Skeletal muscle tissue (tissue), 4 donors: ENCODE measurements around the gene NEBL. TPM values are rescaled to one million over a fixed set of nuclear protein-coding genes. Genes with fewer than 3 reads are reported as not detected.

Experiments used
- H3K27ac ChIP-seq: one replicate; pipeline ENCODE4 v1.7.0; 2013; ENCODE audit warnings: mild to moderate bottlenecking, low read depth, low read length, inconsistent platforms
- H3K27me3 ChIP-seq, 3 donors: one replicate each; pipeline ENCODE4 v1.7.0; 2013; ENCODE audit warnings: low read length in 3 of 3; ENCODE audit not compliant: control insufficient read depth in 3 of 3, insufficient read depth in 3 of 3
- H3K36me3 ChIP-seq, 3 donors: one replicate each; pipeline ENCODE4 v1.7.0; 2013; ENCODE audit warnings: low read length in 3 of 3; ENCODE audit not compliant: control insufficient read depth in 3 of 3, insufficient read depth in 3 of 3
- H3K4me1 ChIP-seq, 3 donors: one replicate each; pipeline ENCODE4 v1.7.0; 2013; ENCODE audit warnings: low read length in 3 of 3, mild to moderate bottlenecking in 3 of 3; ENCODE audit not compliant: control insufficient read depth in 3 of 3, insufficient read depth in 3 of 3
- H3K4me3 ChIP-seq, 3 donors: one replicate each; pipeline ENCODE4 v1.7.0; 2013; ENCODE audit warnings: low read length in 3 of 3
- H3K9ac ChIP-seq, 3 donors: one replicate each; pipeline ENCODE4 v1.7.0; 2013; ENCODE audit warnings: low read length in 3 of 3, mild to moderate bottlenecking in 3 of 3, moderate library complexity in 2 of 3, low read depth in 1 of 3
- H3K9me3 ChIP-seq, 3 donors: one replicate each; pipeline ENCODE4 v1.7.0; 2013; ENCODE audit warnings: low read length in 3 of 3; ENCODE audit not compliant: control insufficient read depth in 3 of 3
- total RNA-seq: library from RNA; depleted of rRNA; stranded (reverse); fragments of >200 nt; gene quantifications from one replicate; pipeline ENCODE4 v1.2.3, GENCODE V29; 2014
- donor health status: Osteomylitis.

The NEBL gene
- total RNA-seq, 1 donor from 2014 or later = 6.8 TPM

DNA sequence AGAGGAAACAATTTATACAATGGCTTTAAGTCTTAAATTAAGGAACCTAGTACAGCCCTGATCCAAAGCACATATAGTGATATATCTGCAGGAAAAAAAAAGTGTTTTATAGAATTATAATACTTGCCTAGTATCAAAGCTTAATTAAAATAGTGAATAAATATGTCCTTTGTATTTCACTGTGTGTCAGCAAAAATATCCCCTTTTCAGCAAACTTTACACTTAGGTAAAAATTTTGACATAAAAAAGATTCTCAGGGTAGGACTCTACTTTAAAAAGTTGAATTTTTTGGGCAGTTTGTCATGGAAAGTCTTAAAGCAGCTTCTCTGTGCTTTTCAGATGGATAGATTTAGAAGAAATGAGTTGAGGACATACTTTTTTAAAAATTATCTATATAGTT, 12.7 kb upstream of the NEBL start:
- no peaks in the 10 kb centered on the region for H3K9me3 ChIP-seq
- no peaks in the 10 kb centered on the region for H3K27me3 ChIP-seq
- no peaks in the 10 kb centered on the region for H3K36me3 ChIP-seq
- no peak overlapping the region for H3K27ac ChIP-seq
- no peak overlapping the region for H3K4me3 ChIP-seq
- no peaks in the 10 kb centered on the region for H3K4me1 ChIP-seq
- H3K9ac ChIP-seq = no peak overlapping the region

DNA sequence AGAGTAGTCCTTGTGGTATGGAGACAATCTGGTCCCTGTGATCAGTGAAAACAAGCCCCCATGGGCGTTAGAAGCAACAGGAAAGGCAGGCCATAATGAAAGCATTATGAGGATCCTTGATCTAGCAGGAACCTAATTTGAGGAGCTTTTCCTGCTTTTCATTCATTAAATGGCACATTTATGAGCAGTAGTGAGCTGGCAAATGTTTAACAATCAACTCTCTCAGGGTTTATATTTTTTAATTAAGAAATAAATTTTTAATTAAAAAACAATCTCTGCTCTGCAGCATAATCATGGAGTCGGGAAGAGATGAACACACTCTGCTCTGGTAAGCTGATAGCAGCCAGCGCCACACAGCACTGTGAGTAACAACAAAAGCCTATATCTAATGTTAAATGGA, 11.3 kb upstream of the NEBL start:
- no peaks in the 10 kb centered on the region for H3K27me3 ChIP-seq
- H3K4me3 ChIP-seq = no peak overlapping the region
- no peaks in the 10 kb centered on the region for H3K4me1 ChIP-seq
- H3K9me3 ChIP-seq = no peaks in the 10 kb centered on the region
- H3K36me3 ChIP-seq = no peaks in the 10 kb centered on the region
- H3K27ac ChIP-seq = no peak overlapping the region
- no peak overlapping the region for H3K9ac ChIP-seq

DNA sequence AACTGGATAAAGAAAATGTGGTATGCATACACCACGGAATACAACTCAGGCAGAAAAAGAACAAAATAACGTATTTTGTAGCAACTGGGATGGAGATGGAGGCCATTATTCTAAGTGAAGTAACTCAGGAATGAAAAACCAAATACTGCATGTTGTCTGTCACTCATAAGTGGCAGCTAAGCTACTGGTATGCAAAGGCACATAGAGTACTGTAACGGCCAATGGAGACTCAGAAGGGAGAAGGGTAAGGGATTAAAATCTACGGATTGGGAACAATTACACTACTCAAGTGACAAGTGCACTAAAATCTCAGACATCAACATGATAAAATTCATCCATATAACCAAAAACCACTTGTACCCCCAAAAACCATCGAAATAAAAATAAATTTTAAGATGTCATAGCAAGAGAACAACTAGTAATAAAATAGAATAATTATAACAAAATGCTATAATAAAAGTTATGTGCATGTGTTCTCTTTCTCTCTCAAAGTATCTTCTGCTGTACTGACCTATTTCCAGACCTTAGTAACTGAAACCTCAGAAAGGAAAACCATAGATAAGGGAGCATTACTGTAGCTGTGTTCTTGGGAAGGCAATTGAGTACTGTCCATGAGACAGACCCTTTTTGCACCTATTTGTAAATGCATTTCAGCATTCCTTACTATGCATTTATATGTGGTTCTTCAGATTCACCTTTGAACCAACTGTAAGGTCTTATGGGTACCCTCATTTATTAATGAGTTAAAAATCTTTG, 6.7 kb upstream of the NEBL start:
- no peak overlapping the region for H3K27ac ChIP-seq
- no peaks in the 10 kb centered on the region for H3K4me1 ChIP-seq
- no peaks in the 10 kb centered on the region for H3K36me3 ChIP-seq
- no peak overlapping the region for H3K4me3 ChIP-seq
- H3K9me3 ChIP-seq = no peaks in the 10 kb centered on the region
- H3K27me3 ChIP-seq = no peaks in the 10 kb centered on the region
- no peak overlapping the region for H3K9ac ChIP-seq

DNA sequence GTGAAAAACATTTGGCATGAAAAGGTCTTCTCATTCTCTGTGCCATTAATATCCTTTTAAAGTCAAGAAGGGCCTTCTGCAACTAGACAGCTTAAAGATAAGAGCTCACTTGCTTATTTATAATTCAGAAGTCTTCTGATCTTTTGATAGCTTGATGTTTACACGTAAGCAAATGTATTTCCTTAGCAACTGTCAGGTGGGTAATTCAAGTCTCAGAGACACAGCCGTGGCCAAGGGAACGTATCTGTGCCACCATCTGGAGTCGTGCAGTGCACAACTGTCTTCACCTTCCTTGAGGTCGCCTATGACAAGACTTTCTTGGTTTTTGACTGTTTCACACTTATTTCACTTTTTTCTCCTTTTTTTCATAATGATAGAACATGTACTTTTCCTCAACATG, 4.0 kb upstream of the NEBL start:
- H3K4me1 ChIP-seq = no peaks in the 10 kb centered on the region

DNA sequence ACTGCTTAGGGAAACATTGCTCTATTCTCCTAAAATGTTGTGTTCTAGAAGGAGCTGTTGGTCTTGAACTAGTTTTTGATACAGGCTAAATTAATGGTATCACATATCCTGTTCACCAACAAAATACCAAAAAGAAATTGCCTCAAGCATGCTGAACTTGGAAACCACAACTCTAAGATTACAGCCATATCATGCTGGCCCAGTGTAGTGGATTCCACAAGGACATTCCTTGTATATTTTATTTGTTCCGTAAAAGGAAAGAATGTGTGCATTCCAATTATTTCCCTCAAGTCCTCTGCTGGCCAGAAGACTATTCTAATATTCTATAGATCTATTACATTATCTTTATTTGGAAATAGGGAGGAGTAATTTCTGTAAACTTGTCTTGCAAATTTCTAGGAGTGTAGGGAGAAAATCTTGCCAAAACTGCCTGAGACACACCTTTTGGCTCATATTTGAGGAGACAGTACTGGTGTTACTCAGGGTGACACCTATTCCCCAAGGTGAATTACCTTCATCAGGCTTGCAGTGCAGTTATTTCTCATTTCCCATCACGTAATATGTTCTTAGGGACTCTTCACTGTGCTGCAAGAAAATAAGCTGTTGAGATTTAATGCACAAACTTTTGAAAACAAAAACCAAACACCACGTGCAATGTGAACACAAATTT, 1.9 kb upstream of the NEBL start:
- H3K27ac ChIP-seq = no peak overlapping the region
- H3K4me3 ChIP-seq = no peak overlapping the region
- H3K9ac ChIP-seq = no peak overlapping the region
- H3K27me3 ChIP-seq = no peaks in the 10 kb centered on the region
- no peaks in the 10 kb centered on the region for H3K36me3 ChIP-seq
- H3K4me1 ChIP-seq = no peaks in the 10 kb centered on the region
- no peaks in the 10 kb centered on the region for H3K9me3 ChIP-seq

More for the DNA sequence above, 4.0 kb upstream of the NEBL start:
- no peak overlapping the region for H3K27ac ChIP-seq
- no peak overlapping the region for H3K4me3 ChIP-seq
- H3K9me3 ChIP-seq = no peaks in the 10 kb centered on the region
- H3K9ac ChIP-seq = no peak overlapping the region
- H3K27me3 ChIP-seq = no peaks in the 10 kb centered on the region
- H3K36me3 ChIP-seq = no peaks in the 10 kb centered on the region

DNA sequence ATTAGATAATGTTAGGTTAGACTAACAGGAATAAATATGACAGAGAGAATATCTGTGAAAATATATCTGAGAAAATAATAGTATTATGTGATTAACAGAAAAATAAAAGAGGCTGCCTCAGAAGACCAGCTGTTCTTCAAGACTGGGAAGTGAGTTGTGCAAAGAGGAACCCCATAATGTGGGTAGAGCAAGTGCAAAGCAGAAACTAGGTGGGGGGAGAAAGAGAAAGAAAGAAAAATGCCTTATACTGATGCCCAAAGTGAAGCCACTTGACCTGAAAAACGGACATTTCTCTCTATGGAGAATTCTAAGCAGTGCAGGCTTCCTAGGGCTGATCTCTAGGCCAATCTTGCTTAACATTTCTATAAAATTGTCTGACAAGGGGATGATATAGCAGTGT, 3.8 kb downstream of the NEBL start:
- no peaks in the 10 kb centered on the region for H3K36me3 ChIP-seq
- no peaks in the 10 kb centered on the region for H3K9me3 ChIP-seq
- no peaks in the 10 kb centered on the region for H3K4me1 ChIP-seq
- H3K27me3 ChIP-seq = no peaks in the 10 kb centered on the region
- H3K9ac ChIP-seq = no peak overlapping the region
- no peak overlapping the region for H3K27ac ChIP-seq
- H3K4me3 ChIP-seq = no peak overlapping the region

DNA sequence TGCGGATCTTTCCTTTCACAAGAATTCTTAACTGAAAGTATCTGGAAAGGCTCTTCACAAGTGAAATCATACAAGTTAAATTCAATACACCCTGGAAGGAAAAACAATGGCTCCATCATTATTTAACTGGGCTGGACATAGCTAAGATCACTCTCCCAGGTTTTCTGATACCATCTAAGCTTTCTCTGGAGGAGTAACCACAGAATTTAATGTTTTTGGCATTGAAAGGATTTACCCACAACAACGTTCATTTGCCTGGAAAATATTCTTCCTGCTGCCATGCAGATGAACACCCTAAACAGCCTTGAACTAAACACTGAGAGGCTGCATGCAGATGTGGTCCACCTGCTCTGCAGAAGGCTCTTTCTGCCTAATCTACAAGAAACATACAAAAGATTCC, 4.3 kb downstream of the NEBL start:
- H3K4me1 ChIP-seq = no peaks in the 10 kb centered on the region
- H3K27me3 ChIP-seq = no peaks in the 10 kb centered on the region
- no peak overlapping the region for H3K9ac ChIP-seq
- no peak overlapping the region for H3K4me3 ChIP-seq
- H3K9me3 ChIP-seq = no peaks in the 10 kb centered on the region
- H3K27ac ChIP-seq = no peak overlapping the region
- H3K36me3 ChIP-seq = no peaks in the 10 kb centered on the region

DNA sequence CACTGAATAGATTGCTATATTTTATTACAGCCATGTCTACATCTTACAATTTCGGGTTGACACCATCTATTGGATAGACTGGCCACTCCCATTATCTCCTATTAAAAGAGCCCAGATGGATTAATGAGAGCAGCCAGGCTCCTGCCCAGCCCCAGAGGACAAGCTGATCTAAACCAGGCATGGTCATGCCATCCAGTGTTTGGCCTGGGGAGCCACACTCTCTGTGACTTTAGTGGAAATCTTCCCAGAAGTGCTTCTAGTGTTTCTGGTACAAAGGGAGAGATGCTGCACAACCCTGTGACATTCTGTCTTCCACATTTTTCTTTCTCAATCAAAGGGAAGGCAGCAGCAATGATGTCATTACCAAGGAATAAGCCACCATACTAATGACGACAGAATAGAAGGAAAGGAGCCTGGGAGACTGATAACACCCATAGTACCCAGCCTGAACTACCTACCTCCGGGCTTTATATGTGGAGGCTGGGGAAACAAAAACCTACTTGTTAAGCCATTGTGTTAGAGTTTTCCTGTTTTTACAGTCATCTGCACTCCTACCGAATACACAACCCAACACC, 5.0 kb downstream of the NEBL start:
- H3K9ac ChIP-seq = no peak overlapping the region
- H3K27me3 ChIP-seq = no peaks in the 10 kb centered on the region
- H3K4me3 ChIP-seq = no peak overlapping the region
- H3K36me3 ChIP-seq = no peaks in the 10 kb centered on the region
- no peaks in the 10 kb centered on the region for H3K9me3 ChIP-seq
- no peak overlapping the region for H3K27ac ChIP-seq
- H3K4me1 ChIP-seq = no peaks in the 10 kb centered on the region

DNA sequence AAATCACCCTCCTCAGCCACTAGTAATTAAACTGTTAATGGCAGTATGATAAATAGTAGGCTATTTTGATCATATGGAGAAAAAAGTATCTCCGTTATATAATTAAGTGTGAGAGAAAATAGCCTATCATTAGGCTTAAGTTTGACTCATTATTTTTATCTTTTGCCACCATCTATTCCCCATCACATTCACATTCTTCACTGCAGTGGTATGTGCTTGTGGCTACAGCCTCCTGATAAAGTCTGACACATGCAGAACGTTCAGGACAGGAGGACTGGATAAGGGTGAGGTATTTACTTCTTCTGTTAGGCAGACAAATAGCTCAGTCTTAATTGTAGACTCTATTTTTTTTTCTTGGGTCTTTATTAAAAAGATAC, 5.8 kb downstream of the NEBL start:
- Histone ChIP-seq H3K36me3 (no peaks in the 10 kb centered on the region), H3K9me3 (no peaks in the 10 kb centered on the region), H3K9ac (no peak overlapping the region), H3K27ac (no peak overlapping the region), H3K27me3 (no peaks in the 10 kb centered on the region), H3K4me1 (no peaks in the 10 kb centered on the region), H3K4me3 (no peak overlapping the region)

DNA sequence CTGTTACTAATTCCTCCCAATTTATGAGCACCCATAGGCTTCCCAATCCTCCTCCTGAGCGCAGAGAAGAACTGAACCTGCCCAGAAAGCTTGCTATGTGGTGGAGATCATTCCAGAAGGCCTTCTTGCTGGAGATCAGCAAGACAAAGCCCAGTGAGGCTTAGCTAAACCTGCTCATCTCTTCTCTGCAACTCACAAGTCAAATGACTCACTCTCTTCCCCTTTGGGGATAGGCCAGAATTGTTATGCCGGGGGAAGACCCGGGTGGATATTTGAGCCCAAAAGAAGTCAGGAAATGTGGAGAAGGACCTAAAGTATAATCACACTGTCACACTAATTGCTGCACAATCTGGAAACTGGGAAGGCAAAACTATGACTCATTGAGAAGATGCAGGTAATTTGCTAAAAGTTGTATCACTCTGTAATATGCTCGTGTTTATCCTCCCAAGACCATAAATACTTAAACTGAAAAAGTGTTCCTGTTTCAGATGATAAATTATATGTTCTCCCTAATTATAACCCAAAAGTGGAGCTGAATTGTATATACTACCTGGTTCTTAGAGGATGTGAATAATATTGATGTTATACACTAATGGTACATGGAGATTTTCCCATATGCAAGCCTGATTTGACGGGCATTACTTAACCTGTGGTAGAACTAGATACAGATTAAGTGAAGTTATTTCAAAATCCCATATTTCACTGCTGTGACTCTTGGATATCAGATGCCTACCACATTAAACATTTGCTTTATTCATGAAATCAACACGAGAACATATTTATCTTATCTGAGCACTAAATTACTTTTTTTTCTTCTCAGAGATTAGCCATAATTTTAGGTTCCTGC, 6.4 kb downstream of the NEBL start:
- Histone ChIP-seq H3K9me3 (no peaks in the 10 kb centered on the region), H3K27ac (no peak overlapping the region), H3K4me3 (no peak overlapping the region), H3K4me1 (no peaks in the 10 kb centered on the region), H3K27me3 (no peaks in the 10 kb centered on the region), H3K36me3 (no peaks in the 10 kb centered on the region), H3K9ac (no peak overlapping the region)
